HG03378 (cell line): ENCODE results near the gene COL4A2.

Experiments
- ATAC-seq: cut with Tn5 transposase; IDR thresholded peaks from one replicate; pipeline ENCODE4 v1.9.1; 2021; ENCODE audit warnings: mild to moderate bottlenecking, moderate library complexity; ENCODE audit not compliant: unreplicated experiment

The COL4A2 gene

DNA sequence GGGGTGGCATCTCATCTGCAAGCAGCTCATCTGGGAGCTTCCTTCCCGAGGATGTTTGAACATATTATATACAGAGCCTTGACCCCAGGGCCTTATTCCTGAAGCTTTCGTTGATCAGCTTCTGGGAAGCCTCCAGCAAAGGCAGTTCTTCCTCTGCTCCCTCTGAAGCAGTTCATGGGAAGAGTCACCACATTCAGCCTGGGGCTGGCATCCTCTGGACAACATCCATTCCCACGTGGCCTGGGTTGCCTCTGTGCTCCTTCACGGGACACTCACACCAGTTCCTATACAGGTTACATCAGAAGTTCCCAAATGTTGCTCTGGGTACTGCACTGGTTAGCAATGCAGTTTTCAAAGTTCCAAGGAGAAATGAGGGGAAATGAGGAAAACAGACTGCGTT, 29.6 kb downstream of the COL4A2 start:
- ATAC-seq, result no peak

DNA sequence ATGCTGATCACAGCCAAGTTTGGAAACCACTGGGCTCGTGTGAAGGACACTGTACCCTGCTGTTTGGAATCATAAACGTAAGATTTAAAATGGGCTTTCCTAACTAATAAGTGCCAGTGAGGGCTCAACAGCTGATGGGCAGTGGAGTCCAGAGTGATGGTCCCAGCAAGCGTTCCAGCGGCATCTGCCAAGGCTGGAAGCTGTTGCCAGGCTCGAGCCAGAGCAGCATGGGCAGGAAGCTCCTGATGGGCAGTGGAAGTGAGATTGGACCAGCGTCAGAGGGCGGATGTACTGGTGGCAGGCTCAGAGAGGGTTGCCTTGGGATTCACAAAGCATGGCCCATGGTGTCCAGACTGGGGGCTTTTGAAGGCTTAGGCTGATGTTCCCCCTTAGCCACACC, 30.2 kb downstream of the COL4A2 start:
- ATAC-seq, result no peak

DNA sequence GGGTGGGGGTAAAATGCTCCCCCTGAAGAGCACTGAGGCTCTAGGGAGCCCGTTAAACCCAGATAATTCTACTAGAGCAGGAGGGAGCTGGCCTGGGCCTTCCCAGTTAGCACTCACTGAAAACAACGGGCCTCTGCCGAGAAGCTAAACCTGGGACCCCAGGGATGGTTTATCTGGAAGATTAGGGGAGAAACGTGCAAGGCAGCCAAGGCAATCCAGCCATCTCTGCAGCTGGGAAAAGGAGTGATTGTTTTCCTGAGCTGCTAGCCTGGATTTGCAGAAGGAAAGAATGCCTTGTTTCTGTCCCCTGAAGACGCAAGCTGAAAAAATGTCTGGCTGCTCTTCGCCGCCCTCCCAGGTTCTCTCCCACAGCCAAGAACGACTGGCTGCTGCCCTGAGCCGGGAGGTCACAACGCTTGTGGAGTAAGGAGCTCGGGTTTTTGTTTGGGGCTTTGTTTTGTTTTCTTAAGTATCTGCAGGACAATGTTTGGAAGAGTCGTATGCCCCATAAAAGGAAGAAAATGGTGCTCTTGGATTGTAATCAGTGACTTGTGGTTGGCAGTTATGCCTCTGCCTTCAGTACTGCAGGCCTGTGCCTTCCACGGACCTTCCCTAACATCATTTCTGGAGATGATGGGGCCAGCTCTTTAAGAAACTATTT, 31.5 kb downstream of the COL4A2 start:
- no peak for ATAC-seq

DNA sequence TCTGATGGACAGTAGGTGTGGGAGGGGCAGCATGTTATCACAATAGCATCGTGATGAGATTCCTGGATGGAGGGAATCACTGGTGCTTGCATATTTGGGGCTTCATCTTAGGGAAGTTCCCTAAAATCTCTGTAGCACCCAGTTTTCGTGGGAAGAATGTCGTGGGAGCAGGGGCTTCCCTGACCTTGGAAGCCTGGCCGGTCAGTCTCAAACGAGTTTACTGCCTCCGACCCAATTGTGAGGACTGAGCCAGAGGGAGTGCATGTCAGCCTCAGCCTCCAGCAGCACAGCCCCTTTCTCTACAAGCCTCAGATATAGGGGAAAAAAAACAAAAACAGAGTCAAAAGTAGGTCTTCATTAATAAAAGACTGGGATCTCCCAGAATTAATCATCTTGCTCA, 32.2 kb downstream of the COL4A2 start:
- ATAC-seq, result no peak

DNA sequence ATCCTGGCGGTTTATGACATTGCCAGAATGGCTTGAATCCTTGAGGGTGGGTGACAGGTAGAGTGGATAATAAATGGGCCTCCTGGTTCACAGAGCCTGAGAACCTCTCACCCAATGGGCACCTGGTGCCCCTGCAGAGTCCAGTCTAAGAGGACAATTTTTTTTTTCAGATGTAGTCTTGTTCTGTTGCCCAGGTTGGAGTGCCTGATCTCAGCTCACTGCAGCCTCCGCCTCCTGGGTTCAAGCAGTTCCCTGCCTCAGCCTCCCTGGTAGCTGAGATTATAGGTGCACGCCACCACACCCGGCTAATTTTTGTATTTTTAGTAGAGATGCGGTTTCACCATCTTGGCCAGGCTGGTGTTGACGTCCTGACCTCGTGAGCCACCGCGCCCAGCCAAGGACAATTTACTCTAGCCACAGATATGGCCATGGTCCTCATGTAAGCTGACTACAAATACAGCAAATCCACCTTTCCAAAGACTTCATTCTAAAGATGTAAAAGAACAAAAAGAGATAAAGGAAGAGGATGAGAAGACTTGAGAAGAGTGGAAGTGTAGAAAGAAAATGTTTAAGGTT, 33.0 kb downstream of the COL4A2 start:
- ATAC-seq, result no peak

DNA sequence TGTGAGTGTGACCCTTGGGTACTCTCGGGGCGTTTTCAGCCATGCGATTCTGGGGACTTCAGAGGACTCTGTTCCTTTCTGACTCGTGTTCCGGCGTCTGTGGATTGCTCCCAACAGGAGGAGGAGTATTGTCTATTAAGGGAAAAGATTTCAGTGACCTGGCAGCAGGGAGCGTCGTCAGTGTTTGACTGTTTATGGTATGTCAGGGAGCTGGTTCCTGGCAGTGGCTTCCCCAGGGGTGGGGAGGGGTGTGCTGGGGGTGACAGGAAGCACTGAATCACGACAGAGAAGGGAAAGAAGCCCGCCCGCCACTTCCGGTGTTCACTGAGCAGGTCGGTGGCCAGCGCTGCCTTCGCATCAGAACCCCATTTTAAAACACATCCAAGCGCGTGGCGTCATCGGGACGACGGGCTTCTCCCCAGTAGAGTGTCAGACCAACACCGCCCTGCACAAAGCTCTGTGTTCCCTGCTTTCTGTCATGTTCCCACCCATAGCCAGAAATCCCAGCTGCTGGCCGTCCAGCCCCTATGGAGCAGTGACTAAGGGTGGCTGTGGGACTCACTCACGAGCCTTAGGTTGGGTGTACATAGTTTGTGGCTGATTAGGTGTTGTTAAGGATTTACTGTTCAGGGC, 33.8 kb downstream of the COL4A2 start:
- no peak for ATAC-seq

DNA sequence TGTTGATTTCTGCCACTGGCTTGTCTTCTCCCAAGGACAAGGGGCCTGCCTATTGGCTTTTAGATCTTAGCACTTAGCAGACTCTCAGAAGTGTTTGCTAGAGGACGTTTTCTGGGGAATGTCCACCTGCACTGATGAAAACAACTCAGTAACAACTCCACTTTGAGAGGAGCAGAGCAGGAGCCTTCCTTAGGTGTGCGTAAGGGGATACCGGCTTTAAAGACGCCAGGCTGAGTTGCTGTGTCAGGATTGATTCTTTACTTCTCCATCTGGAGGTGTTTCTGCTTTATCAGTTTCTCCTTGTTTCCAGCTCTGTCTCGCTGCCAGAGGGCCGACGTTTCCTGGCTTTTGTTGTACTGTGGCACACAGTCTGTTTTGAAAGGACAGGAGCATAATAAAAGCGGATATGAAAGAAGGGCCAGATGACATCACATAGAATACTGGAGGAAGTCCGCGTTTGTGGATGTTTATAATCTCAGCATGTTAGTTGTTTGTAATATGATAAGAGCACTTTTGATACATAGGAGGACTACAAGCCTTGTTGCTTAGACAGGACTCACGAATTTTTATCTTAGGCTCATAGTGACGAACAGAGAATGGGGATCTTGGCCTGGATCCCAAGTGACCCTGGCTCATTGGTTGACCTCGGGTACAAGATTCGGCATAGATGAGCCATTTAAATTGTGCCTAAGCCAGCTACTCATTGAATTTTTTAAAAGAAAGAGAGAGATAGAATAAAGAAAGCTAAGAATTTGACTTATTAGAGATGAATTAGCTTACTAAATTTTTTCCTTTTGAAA, 34.6 kb downstream of the COL4A2 start:
- ATAC-seq, result peak; percentile 80

DNA sequence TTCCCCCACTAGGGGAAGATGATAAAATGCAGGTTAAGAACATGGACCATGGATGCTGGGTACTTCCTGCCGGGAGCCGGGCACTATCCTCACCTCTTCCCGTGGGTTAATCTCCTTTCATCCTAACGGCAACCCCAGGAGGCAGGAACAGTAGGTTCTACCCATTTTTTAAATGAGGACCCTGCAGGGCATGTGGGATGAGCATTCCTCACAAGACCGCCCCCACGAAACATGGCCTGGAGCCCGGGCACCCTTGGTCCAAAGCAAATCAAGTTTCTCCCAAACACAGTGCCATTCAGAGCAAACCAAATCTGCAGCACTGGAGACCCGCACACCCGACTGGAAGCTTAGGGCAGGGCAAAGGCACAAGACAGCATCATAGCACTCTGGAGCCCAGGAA, 35.4 kb downstream of the COL4A2 start:
- no peak for ATAC-seq

DNA sequence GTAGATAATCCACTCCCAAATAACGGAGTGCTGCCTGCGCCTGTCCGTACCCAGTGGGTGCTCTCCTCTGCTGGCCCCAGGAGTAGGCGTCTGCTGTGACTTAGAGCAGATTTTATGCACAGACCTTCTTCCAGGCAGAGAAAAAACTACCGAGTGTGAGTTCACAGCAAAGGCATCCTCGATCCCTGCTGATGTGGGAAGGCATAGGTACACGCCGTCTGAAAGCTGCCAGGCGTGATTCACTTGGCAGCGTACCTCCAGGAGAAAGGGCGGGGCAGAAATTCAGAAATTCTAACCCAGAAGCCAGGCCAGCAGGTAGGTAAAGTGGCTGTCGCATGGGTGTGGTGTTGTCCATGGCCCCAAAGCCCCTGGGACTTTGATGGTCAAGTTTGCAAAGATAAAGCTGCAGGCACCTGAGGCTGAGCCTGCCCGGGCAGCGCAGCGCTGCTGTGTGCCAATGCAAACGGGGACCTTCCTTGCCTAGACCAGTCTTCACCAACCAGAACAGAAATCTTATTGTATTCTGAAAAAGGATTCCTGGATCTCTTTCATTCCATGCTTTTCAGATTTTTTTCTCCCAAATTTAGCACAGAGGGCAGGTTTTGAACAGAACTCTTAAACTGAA, 36.3 kb downstream of the COL4A2 start:
- no peak for ATAC-seq

DNA sequence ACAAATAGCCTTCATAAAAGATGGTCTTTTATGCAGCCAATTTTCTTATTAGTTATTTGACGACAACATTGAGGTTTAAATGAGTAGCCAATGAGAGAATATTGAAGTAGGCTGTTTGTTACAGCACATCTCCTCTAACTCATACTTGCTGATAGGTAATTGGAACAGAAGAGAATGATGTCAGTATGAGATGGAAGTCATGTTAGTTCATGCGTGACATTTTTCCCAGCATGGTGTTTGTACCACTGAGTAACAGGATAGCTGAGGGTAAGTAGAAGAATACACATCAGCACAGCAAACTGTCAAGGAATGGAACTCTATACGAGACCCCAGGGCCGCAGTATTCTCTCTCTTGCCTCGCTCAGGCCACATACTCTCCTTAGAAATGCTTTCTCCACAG, 37.2 kb downstream of the COL4A2 start:
- ATAC-seq, result no peak

DNA sequence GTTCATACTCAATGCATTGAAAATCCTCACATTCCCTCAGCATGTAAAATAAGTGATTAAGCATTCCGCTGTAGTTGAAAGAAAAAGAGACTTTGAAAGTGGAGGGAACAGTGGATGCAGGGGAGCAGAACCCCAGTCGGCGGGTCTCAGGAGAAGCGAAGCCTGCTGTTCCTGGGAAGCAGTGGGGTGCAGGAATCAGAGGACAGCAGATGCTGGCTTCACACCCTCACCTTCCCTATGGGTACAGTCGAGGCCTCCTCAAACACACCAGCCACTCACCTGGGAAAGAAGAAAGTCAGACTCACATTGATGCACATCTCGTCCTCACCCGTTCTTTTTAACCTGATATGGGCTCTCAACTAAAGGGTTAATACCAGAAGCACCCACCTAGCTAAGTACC, 38.2 kb downstream of the COL4A2 start:
- ATAC-seq, result no peak

DNA sequence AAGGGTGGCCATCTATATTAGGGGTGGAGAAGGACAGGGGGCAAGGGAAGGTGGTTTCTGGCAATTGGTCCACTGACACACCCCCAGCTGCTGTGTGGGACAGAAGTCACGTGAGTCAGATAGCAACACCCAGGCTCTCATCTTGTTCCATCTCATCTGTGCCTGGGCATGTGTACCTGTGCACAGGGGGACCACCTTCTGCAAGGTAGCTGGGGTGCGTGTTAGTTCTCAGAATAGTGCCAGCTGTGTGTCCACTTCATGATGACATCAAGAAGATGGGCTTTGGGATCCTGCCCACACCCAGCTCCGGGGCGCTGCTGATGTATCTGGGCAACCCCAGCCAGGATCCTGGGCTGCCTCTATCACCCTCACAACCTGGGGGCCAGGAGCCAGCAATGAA, 38.6 kb downstream of the COL4A2 start:
- ATAC-seq, result no peak

DNA sequence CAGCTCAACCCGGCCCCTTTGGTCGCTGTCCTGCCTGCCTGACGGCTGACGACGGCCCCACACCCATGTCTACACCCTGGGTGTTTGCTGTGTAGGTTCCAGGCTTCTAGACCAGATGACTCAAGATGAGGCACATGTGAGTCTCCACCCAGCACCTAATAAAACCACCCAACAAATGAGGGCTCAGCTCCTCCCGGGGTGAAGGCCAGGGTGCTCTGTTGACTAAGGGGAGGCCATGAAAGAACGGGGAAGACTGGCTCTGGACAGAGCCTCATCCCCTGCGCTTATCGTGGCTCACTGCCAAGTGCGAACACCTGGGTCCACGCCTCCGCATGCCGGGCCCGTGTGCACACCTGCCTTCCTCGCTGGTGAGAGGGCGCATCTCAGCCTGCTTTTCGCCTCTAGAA, 39.6 kb downstream of the COL4A2 start:
- ATAC-seq, result no peak

DNA sequence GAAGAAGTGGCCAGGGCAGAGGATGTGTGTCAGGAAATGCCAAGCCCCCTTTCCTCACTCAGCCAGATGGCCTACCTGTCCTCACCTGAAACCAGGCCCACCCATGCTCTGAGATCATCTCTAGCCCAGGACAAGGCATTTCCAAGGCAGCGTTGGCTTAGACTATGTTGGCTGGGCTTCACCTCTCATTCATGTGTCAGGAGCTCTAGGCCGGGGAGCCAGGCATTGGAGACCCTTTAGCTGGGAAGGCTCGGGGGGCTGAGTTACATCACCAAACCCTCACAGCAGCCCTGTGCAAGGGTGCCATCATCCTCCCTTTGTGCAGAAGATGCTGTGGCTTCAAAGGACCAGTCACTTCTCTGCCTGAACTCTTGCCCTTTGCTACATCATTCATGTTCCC, 40.0 kb downstream of the COL4A2 start:
- no peak for ATAC-seq

DNA sequence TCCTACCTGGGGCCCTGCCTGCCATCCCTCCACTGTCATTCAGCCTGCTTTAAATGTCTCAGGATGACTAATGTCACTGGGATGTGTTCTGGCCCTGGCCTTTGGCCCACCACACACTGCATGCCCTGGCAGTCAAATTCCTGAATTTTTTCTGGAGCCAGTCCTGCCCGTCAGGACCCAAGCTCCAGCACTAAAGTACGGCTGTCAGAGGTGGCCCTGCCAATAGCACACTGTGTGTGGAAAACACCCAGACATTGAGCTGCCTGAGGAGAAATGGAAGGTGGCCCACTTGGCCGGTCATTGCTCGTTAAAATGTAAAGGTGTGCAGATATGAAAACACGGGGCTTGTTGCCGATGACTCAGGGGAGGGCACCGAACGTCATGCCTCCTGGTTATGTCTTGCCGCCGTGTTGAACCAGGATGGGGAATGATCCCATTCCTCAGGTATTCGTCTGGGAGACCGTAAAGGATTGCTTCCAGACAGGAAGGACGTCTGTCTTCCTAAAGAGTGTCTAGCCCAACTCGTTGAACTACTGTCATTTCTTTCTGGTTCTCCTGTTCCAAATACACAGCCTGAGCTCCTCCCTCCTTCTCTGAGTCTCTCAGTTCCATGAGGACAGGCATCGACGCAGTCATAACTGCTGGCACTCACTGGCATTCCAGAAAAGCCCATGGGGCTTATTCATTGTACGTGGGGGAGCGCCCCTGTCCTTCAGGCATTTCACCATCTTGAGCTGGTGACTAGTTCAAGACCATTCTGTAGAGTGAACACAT, 40.6 kb downstream of the COL4A2 start:
- ATAC-seq, result no peak

DNA sequence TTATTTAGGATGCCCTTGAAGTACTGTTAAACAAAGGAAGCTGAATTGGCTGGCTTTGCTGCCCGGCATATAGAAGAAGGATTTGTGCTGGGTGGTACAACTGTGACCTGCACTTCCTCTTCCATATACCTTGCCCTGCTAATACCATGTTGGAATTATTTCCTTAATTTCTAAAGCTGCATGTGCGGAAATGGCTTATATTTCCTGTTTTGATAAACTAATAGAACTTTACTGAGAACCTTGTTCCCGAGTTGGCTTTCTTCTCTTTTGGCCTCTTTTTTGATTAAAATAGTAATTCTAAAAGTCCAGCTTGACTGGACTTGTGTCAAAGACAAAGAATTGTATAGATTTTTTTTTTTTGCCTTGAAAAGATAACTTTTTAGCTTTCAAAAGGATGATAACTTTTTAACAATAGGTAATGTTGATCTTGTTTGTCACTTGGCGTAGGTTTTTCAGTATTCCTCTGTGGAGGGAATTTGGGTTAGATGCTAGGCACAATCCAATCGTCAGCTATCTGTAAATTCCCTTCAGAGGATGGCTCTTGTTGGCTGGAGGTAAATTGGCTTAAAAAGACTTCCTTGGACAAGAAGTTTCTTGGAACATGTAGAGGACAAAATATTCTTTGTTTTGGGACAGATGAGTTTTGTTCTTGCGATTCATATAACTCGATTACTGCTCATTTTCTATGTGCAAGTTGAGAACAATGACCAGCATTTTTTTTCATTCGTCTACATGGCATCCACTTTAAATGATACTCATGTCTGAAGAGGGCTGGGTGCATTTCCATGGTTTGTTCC, 41.4 kb downstream of the COL4A2 start:
- ATAC-seq, result no peak

DNA sequence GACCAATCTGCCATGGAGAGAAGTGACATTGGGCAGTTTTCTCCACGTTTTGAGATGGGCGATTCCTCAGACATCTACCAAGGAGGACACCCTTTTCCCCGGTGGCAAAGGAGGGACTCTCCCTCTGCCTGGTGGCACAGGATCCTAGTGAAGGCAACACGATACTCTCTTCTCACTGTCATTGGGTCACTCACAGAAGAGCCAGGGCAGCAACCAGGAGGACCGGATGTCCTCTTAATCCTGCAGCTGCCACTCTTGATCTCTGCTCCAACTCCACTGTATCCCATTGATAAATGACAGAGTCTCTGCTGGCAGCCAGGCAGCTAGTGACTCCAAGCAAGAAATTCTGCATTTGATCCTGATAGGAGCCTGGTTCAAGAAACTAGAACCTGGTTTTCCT, 42.2 kb downstream of the COL4A2 start:
- no peak for ATAC-seq

DNA sequence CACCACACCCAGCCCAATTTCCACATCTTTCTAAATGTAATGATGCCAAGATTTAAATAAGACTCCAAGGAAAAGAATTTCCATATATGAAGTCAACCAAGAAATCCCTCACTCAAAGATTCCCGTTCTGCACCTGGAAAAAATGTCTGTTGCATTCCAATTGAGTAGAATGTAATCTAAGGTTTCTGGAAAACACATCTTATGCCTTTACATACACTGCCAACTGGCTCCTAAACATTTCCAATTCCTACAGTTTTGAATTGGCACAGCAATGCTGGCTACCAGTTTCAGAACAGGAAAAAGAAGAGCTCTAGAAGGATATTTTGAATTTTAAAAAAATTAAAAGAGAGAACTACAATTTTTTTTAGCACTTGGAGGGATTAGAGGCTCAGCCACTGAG, 43.0 kb downstream of the COL4A2 start:
- ATAC-seq, result no peak

DNA sequence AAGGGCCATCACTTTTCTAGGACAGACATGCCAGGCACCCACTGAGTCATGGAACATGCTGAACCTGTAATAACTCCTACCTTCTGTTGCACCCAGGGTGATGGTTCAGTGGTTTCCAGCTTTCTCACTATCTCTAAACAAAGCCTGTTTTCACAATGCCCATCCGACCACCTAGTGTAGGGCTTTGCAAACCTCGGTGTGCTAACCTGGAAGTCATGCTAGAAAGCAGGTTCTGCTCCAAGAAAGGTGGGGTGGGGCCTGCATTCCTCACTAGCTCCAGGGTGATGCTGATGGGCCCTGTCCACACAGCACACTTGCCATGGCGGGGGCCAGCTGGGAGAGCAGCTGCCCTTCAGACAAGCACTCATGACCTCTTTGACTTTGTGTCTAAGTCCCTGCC, 43.4 kb downstream of the COL4A2 start:
- ATAC-seq, result no peak
